ENCODE results near the gene SLC24A5. TPM values are rescaled to one million over a fixed set of nuclear protein-coding genes. Genes with fewer than 3 reads are reported as not detected.

Gene SLC24A5
- total and polyA plus RNA-seq, 5 donors = not detected

GRCh38 chr15:48090115-48090514 is 30.7 kb upstream of the SLC24A5 start:
- intact Hi-C loops (cut with DNase I) = no loop called here
- ATAC-seq = no peak
- Histone ChIP-seq H3K4me1 (ENCODE audit: control insufficient read depth, insufficient read depth, low read length) (no peaks in the 10 kb centered on the region), H3K27ac (ENCODE audit: low read length) (no peak overlapping the region), H3K27me3 (ENCODE audit: control insufficient read depth, insufficient read depth) (no peaks in the 10 kb centered on the region), H3K4me3 (ENCODE audit: low read length) (no peak overlapping the region), H3K9me3 (ENCODE audit: control insufficient read depth, low read length) (no peaks in the 10 kb centered on the region)
- no peak for DNase-seq
- WGBS = 80% methylated on average over 2 of the region's 2 CpGs

GRCh38 chr15:48090666-48091065 is 30.1 kb upstream of the SLC24A5 start:
- H3K27me3 ChIP-seq (ENCODE audit: control insufficient read depth, insufficient read depth) = no peaks in the 10 kb centered on the region
- H3K4me3 ChIP-seq (ENCODE audit: low read length) = no peak overlapping the region
- no peaks in the 10 kb centered on the region for H3K4me1 ChIP-seq (ENCODE audit: control insufficient read depth, insufficient read depth, low read length)
- no peak for DNase-seq
- ATAC-seq = no peak
- no peaks in the 10 kb centered on the region for H3K9me3 ChIP-seq (ENCODE audit: control insufficient read depth, low read length)
- intact Hi-C loops (cut with DNase I) = no loop called here
- no peak overlapping the region for H3K27ac ChIP-seq (ENCODE audit: low read length)
- 47% methylated on average over 3 of the region's 3 CpGs for WGBS

- DNase-seq (no peak), ATAC-seq (no peak)
- intact Hi-C loops (cut with DNase I) = no loop called here
- H3K9me3 ChIP-seq (ENCODE audit: control insufficient read depth, low read length) = no peaks in the 10 kb centered on the region
- H3K4me3 ChIP-seq (ENCODE audit: low read length) = no peak overlapping the region
- H3K4me1 ChIP-seq (ENCODE audit: control insufficient read depth, insufficient read depth, low read length) = no peaks in the 10 kb centered on the region
- no peak overlapping the region for H3K27ac ChIP-seq (ENCODE audit: low read length)
- no peaks in the 10 kb centered on the region for H3K27me3 ChIP-seq (ENCODE audit: control insufficient read depth, insufficient read depth)
- WGBS = 67% methylated on average over 4 of the region's 4 CpGs
Measured at GRCh38 chr15:48091522-48091921, 29.3 kb upstream of the SLC24A5 start.

GRCh38 chr15:48096355-48096786 is 24.4 kb upstream of the SLC24A5 start:
- Histone ChIP-seq H3K27me3 (ENCODE audit: control insufficient read depth, insufficient read depth) (no peaks in the 10 kb centered on the region), H3K4me1 (ENCODE audit: control insufficient read depth, insufficient read depth, low read length) (no peaks in the 10 kb centered on the region), H3K9me3 (ENCODE audit: control insufficient read depth, low read length) (no peaks in the 10 kb centered on the region), H3K27ac (ENCODE audit: low read length) (no peak overlapping the region), H3K4me3 (ENCODE audit: low read length) (no peak overlapping the region)
- no peak for DNase-seq
- ATAC-seq = no peak
- intact Hi-C loops (cut with DNase I) = no loop called here
- WGBS = 74% methylated on average over 4 of the region's 4 CpGs

- Histone ChIP-seq H3K27ac (ENCODE audit: low read length) (no peak overlapping the region), H3K9me3 (ENCODE audit: control insufficient read depth, low read length) (no peaks in the 10 kb centered on the region), H3K27me3 (ENCODE audit: control insufficient read depth, insufficient read depth) (no peaks in the 10 kb centered on the region), H3K4me3 (ENCODE audit: low read length) (no peak overlapping the region), H3K4me1 (ENCODE audit: control insufficient read depth, insufficient read depth, low read length) (no peaks in the 10 kb centered on the region)
- DNase-seq (no peak), ATAC-seq (no peak)
- intact Hi-C loops (cut with DNase I) = no loop called here
- WGBS = 71% methylated on average over 2 of the region's 2 CpGs
Measured at GRCh38 chr15:48096813-48097212, 24.0 kb upstream of the SLC24A5 start.

- no peaks in the 10 kb centered on the region for H3K4me1 ChIP-seq (ENCODE audit: control insufficient read depth, insufficient read depth, low read length)
- no peak overlapping the region for H3K4me3 ChIP-seq (ENCODE audit: low read length)
- ATAC-seq (no peak), DNase-seq (no peak)
- 64% methylated on average over 2 of the region's 2 CpGs for WGBS
- H3K27me3 ChIP-seq (ENCODE audit: control insufficient read depth, insufficient read depth) = no peaks in the 10 kb centered on the region
- no peaks in the 10 kb centered on the region for H3K9me3 ChIP-seq (ENCODE audit: control insufficient read depth, low read length)
- no peak overlapping the region for H3K27ac ChIP-seq (ENCODE audit: low read length)
- intact Hi-C loops (cut with DNase I) = no loop called here
Measured at GRCh38 chr15:48097264-48097663, 23.5 kb upstream of the SLC24A5 start.

- no peak overlapping the region for H3K4me3 ChIP-seq (ENCODE audit: low read length)
- H3K27me3 ChIP-seq (ENCODE audit: control insufficient read depth, insufficient read depth) = peaks cover 4% of the 10 kb centered on the region
- H3K27ac ChIP-seq (ENCODE audit: low read length) = no peak overlapping the region
- DNase-seq (no peak), ATAC-seq (no peak)
- intact Hi-C loops (cut with DNase I) = no loop called here
- 74% methylated on average over 6 of the region's 6 CpGs for WGBS
- no peaks in the 10 kb centered on the region for H3K4me1 ChIP-seq (ENCODE audit: control insufficient read depth, insufficient read depth, low read length)
- no peaks in the 10 kb centered on the region for H3K9me3 ChIP-seq (ENCODE audit: control insufficient read depth, low read length)
Measured at GRCh38 chr15:48101376-48101961, 19.3 kb upstream of the SLC24A5 start.

- no peak for DNase-seq
- no peak overlapping the region for H3K4me3 ChIP-seq (ENCODE audit: low read length)
- H3K9me3 ChIP-seq (ENCODE audit: control insufficient read depth, low read length) = no peaks in the 10 kb centered on the region
- WGBS = 83% methylated on average over 6 of the region's 6 CpGs
- H3K27ac ChIP-seq (ENCODE audit: low read length) = no peak overlapping the region
- H3K27me3 ChIP-seq (ENCODE audit: control insufficient read depth, insufficient read depth) = peaks cover 4% of the 10 kb centered on the region
- ATAC-seq = no peak
- H3K4me1 ChIP-seq (ENCODE audit: control insufficient read depth, insufficient read depth, low read length) = no peaks in the 10 kb centered on the region
- intact Hi-C loops (cut with DNase I) = no loop called here
Measured at GRCh38 chr15:48102167-48102566, 18.6 kb upstream of the SLC24A5 start.

GRCh38 chr15:48103647-48104046 is 17.1 kb upstream of the SLC24A5 start:
- Histone ChIP-seq H3K9me3 (ENCODE audit: control insufficient read depth, low read length) (no peaks in the 10 kb centered on the region), H3K27me3 (ENCODE audit: control insufficient read depth, insufficient read depth) (peaks cover 4% of the 10 kb centered on the region), H3K4me1 (ENCODE audit: control insufficient read depth, insufficient read depth, low read length) (peaks cover 2% of the 10 kb centered on the region), H3K4me3 (ENCODE audit: low read length) (no peak overlapping the region), H3K27ac (ENCODE audit: low read length) (no peak overlapping the region)
- no peak for ATAC-seq
- 64% methylated on average over 5 of the region's 5 CpGs for WGBS
- intact Hi-C loops (cut with DNase I) = no loop called here
- no peak for DNase-seq

- H3K27me3 ChIP-seq (ENCODE audit: control insufficient read depth, insufficient read depth) = peaks cover 4% of the 10 kb centered on the region
- WGBS = 56% methylated on average over 2 of the region's 2 CpGs
- no peak for ATAC-seq
- no peak overlapping the region for H3K4me3 ChIP-seq (ENCODE audit: low read length)
- H3K9me3 ChIP-seq (ENCODE audit: control insufficient read depth, low read length) = no peaks in the 10 kb centered on the region
- intact Hi-C loops (cut with DNase I) = no loop called here
- no peak overlapping the region for H3K27ac ChIP-seq (ENCODE audit: low read length)
- peaks cover 2% of the 10 kb centered on the region for H3K4me1 ChIP-seq (ENCODE audit: control insufficient read depth, insufficient read depth, low read length)
- DNase-seq = no peak
Measured at GRCh38 chr15:48105936-48106335, 14.9 kb upstream of the SLC24A5 start.

- H3K27me3 ChIP-seq (ENCODE audit: control insufficient read depth, insufficient read depth) = peaks cover 4% of the 10 kb centered on the region
- ATAC-seq = no peak
- 85% methylated on average over 4 of the region's 4 CpGs for WGBS
- peaks cover 2% of the 10 kb centered on the region for H3K4me1 ChIP-seq (ENCODE audit: control insufficient read depth, insufficient read depth, low read length)
- DNase-seq = no peak
- H3K9me3 ChIP-seq (ENCODE audit: control insufficient read depth, low read length) = no peaks in the 10 kb centered on the region
- H3K27ac ChIP-seq (ENCODE audit: low read length) = no peak overlapping the region
- intact Hi-C loops (cut with DNase I) = no loop called here
- no peak overlapping the region for H3K4me3 ChIP-seq (ENCODE audit: low read length)
Measured at GRCh38 chr15:48109212-48109611, 11.6 kb upstream of the SLC24A5 start.

Data from right cardiac atrium (tissue), 5 donors.